Loucy (cell line): ENCODE results near the gene ZDHHC7.

Experiments
- H2AFZ ChIP-seq: fragments of 200-600 bp; sonication (generic); 2 replicates; pipeline ENCODE4 v1.6.0; 2016; ENCODE audit warnings: antibody characterized with exemption, mild to moderate bottlenecking, low read length, moderate library complexity
- H3F3A ChIP-seq: fragments of 200-600 bp; 2 replicates; pipeline ENCODE4 v1.6.0; 2016; ENCODE audit warnings: antibody characterized with exemption, low read depth, mild to moderate bottlenecking
- H3K27me3 ChIP-seq: fragments of 200-600 bp; sonication (generic); 2 replicates; pipeline ENCODE4 v1.6.1; 2014; ENCODE audit warnings: low read length, mild to moderate bottlenecking; ENCODE audit not compliant: insufficient read depth, poor library complexity, severe bottlenecking
- H3K36me3 ChIP-seq: fragments of 200-600 bp; sonication (generic); 2 replicates; pipeline ENCODE4 v1.6.1; 2016; ENCODE audit warnings: low read length; ENCODE audit not compliant: insufficient read depth
- H3K4me1 ChIP-seq: fragments of 200-600 bp; sonication (generic); 2 replicates; pipeline ENCODE4 v1.5.1; 2014; ENCODE audit warnings: low read length, mild to moderate bottlenecking; ENCODE audit not compliant: insufficient read depth, poor library complexity, severe bottlenecking
- H3K4me2 ChIP-seq: fragments of 200-600 bp; sonication (generic); 2 replicates; pipeline ENCODE4 v1.6.0; 2014; ENCODE audit warnings: antibody characterized with exemption, low read length, low read depth, mild to moderate bottlenecking; ENCODE audit not compliant: poor library complexity, severe bottlenecking
- H3K4me3 ChIP-seq: fragments of 200-600 bp; sonication (generic); 2 replicates; pipeline ENCODE4 v1.5.1; 2014; ENCODE audit warnings: low read length, mild to moderate bottlenecking, mixed read lengths; ENCODE audit not compliant: poor library complexity, severe bottlenecking
- H3K79me2 ChIP-seq: fragments of 200-600 bp; sonication (generic); 2 replicates; pipeline ENCODE4 v1.6.1; 2014; ENCODE audit warnings: low read length; ENCODE audit not compliant: insufficient read depth
- H3K9ac ChIP-seq: fragments of 200-600 bp; sonication (generic); 2 replicates; pipeline ENCODE4 v1.6.0; 2014; ENCODE audit warnings: mild to moderate bottlenecking, low read depth, low read length, moderate library complexity; ENCODE audit not compliant: poor library complexity, severe bottlenecking
- H3K9me2 ChIP-seq: fragments of 200-600 bp; sonication (generic); replicated peaks from 2 replicates; pipeline ENCODE4 v1.6.1; 2016; ENCODE audit warnings: low read depth, low read length, mixed read lengths
- H3K9me3 ChIP-seq: fragments of 200-600 bp; sonication (generic); 2 replicates; pipeline ENCODE4 v1.6.1; 2014; ENCODE audit warnings: mild to moderate bottlenecking, antibody characterized with exemption, low read length, low read depth; ENCODE audit not compliant: insufficient read depth
- H4K20me1 ChIP-seq: fragments of 200-600 bp; sonication (generic); 2 replicates; pipeline ENCODE4 v1.6.0; 2014; ENCODE audit warnings: antibody characterized with exemption, low read length, mild to moderate bottlenecking; ENCODE audit not compliant: insufficient read depth, poor library complexity, severe bottlenecking
- CTCF ChIP-seq: fragments of 200-600 bp; sonication (generic); conservative IDR thresholded peaks from 2 replicates; pipeline ENCODE4 v1.5.1; 2014; ENCODE audit warnings: mild to moderate bottlenecking, antibody characterized with exemption, low read length
- EZH2phosphoT487 ChIP-seq: fragments of 200-600 bp; IDR thresholded peaks from 2 replicates; pipeline ENCODE4 v1.6.1; 2018; ENCODE audit warnings: antibody characterized with exemption, mild to moderate bottlenecking, moderate library complexity, borderline replicate concordance

The ZDHHC7 gene

GRCh38 chr16:84949772-84950436, 61.4 kb downstream of the ZDHHC7 start:
- Histone ChIP-seq H3K9ac (no peak overlapping the region), H3F3A (no peaks in the 10 kb centered on the region), H4K20me1 (no peaks in the 10 kb centered on the region), H3K9me2 (no peaks in the 10 kb centered on the region), H3K9me3 (no peaks in the 10 kb centered on the region), H3K36me3 (no peaks in the 10 kb centered on the region), H2AFZ (no peak overlapping the region), H3K4me1 (no peaks in the 10 kb centered on the region), H3K4me2 (no peak overlapping the region), H3K4me3 (no peak overlapping the region), H3K79me2 (no peaks in the 10 kb centered on the region), H3K27me3 (no peaks in the 10 kb centered on the region)
- TF ChIP-seq EZH2phosphoT487 (no peak), CTCF (no peak)

GRCh38 chr16:84948851-84949610, 62.3 kb downstream of the ZDHHC7 start:
- Histone ChIP-seq H3K9me2 (no peaks in the 10 kb centered on the region), H2AFZ (no peak overlapping the region), H3K4me2 (no peak overlapping the region), H3K9me3 (no peaks in the 10 kb centered on the region), H3F3A (no peaks in the 10 kb centered on the region), H3K79me2 (no peaks in the 10 kb centered on the region), H3K36me3 (no peaks in the 10 kb centered on the region), H3K4me3 (no peak overlapping the region), H3K27me3 (no peaks in the 10 kb centered on the region), H4K20me1 (no peaks in the 10 kb centered on the region), H3K4me1 (no peaks in the 10 kb centered on the region), H3K9ac (no peak overlapping the region)
- no peak for TF ChIP-seq CTCF
- TF ChIP-seq EZH2phosphoT487: no peak

DNA sequence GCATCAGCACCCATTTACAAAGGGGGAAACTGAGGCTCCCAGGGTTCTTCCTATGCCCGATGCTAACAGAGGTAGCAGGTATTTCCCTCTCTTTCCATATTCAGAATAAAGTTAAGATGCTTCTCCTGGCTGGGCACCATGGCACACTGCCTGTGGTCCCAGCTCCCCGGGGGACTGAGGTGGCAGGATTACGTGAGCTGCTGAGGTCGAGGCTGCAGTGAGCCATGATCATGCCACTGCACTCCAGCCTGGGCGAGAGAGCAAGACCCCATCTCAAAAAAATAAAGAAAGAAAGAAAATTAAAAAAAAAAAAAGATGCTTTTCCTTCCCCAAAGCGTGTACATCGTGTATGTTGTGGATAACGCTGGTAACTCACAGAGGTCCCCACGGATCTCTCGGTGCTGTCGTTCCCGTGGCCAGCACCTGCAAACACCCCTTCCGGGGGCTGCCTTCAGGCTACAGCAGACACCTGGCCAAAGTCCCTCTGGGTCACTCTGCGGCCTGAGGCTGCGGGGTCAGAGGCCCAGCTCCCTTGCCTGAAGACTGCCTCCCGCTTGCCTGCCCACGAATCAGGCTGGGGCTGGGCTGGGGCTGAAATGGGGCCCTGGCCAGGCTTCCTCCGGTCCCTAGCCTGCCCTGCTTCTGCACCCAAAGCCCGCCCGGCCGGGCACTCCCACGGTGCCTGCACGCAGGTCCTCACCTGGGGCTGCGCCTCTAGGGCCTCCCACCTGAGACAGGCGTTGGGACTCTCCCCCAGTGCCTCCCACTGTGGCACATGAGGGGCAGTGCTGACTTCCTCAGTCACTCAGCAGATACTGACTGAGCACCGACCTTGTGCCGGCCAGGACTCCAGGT, 63.1 kb downstream of the ZDHHC7 start:
- Histone ChIP-seq H2AFZ (no peak overlapping the region), H3K9me2 (no peaks in the 10 kb centered on the region), H3K36me3 (no peaks in the 10 kb centered on the region), H3F3A (no peaks in the 10 kb centered on the region), H3K9ac (no peak overlapping the region), H3K4me3 (no peak overlapping the region), H3K4me2 (no peak overlapping the region), H3K4me1 (no peaks in the 10 kb centered on the region), H3K9me3 (no peaks in the 10 kb centered on the region), H4K20me1 (no peaks in the 10 kb centered on the region), H3K79me2 (no peaks in the 10 kb centered on the region), H3K27me3 (no peaks in the 10 kb centered on the region)
- TF ChIP-seq CTCF: no peak
- TF ChIP-seq EZH2phosphoT487: no peak
